ENCODE results near the gene HSPA8. TPM values are rescaled to one million over a fixed set of nuclear protein-coding genes. Genes with fewer than 3 reads are reported as not detected.

The HSPA8 gene
- total and polyA plus RNA-seq, 8 donors = 166 to 1,721 (median 845) TPM

- no peak overlapping the region for H3K27ac ChIP-seq
- intact Hi-C loops (cut with DNase I) = no loop called here
- no peaks in the 10 kb centered on the region for H3K36me3 ChIP-seq
- peaks cover 0 to 16% (median 3%) of the 10 kb centered on the region in 3 donors for H3K4me1 ChIP-seq
- no peak overlapping the region for H3K4me3 ChIP-seq
- no peaks in the 10 kb centered on the region for H3K27me3 ChIP-seq
- H3K9me3 ChIP-seq = no peaks in the 10 kb centered on the region
- no peak for TF ChIP-seq CTCF (IDR thresholded peaks at IDR 0.05)
- WGBS, 2 donors = 97 to 99% methylated on average over 7 of the region's 7 CpGs
- no peak for ATAC-seq
- no peak for FAIRE-seq
- no peak for DNase-seq
Measured at GRCh38 chr11:123084454-123084853, 22.5 kb upstream of the HSPA8 start.

- no peaks in the 10 kb centered on the region for H3K36me3 ChIP-seq
- no peaks in the 10 kb centered on the region for H3K27me3 ChIP-seq
- ATAC-seq (peak; percentile 80 to 92 (median 84)), DNase-seq (peak in 5 of 6 donors; percentile 66 to 75 (median 71)), FAIRE-seq (peak; percentile 72)
- peaks cover 0 to 16% (median 3%) of the 10 kb centered on the region in 3 donors for H3K4me1 ChIP-seq
- TF ChIP-seq CTCF (IDR thresholded peaks at IDR 0.05) = no peak
- intact Hi-C loops (cut with DNase I) = no loop called here
- H3K9me3 ChIP-seq = no peaks in the 10 kb centered on the region
- 24 to 28% methylated on average over 4 of the region's 4 CpGs for WGBS, 2 donors
- H3K4me3 ChIP-seq = no peak overlapping the region
- peak overlapping the region in 2 of 4 donors; percentile 30 to 57 for H3K27ac ChIP-seq
Measured at GRCh38 chr11:123083623-123084029, 21.7 kb upstream of the HSPA8 start.

- H3K4me3 ChIP-seq = no peak overlapping the region
- no peak for DNase-seq
- no peaks in the 10 kb centered on the region for H3K27me3 ChIP-seq
- no peaks in the 10 kb centered on the region for H3K9me3 ChIP-seq
- FAIRE-seq = no peak
- H3K36me3 ChIP-seq = no peaks in the 10 kb centered on the region
- peak; percentile 50 to 81 (median 65) for ATAC-seq
- intact Hi-C loops (cut with DNase I) = no loop called here
- H3K27ac ChIP-seq = peak overlapping the region in 2 of 4 donors; percentile 30 to 57
- no peak for TF ChIP-seq CTCF (IDR thresholded peaks at IDR 0.05)
- WGBS, 2 donors = 29 to 41% methylated on average over 4 of the region's 4 CpGs
- peaks cover 0 to 16% (median 3%) of the 10 kb centered on the region in 3 donors for H3K4me1 ChIP-seq
Measured at GRCh38 chr11:123082977-123083376, 21.0 kb upstream of the HSPA8 start.

GRCh38 chr11:123080015-123080414 is 18.1 kb upstream of the HSPA8 start:
- WGBS, 2 donors = 93 to 100% methylated on average over 1 of the region's 1 CpG
- no peaks in the 10 kb centered on the region for H3K36me3 ChIP-seq
- DNase-seq = no peak
- H3K4me1 ChIP-seq = peaks cover 0 to 16% (median 3%) of the 10 kb centered on the region in 3 donors
- H3K9me3 ChIP-seq = no peaks in the 10 kb centered on the region
- H3K27ac ChIP-seq = no peak overlapping the region
- no peak for ATAC-seq
- intact Hi-C loops (cut with DNase I) = no loop called here
- no peaks in the 10 kb centered on the region for H3K27me3 ChIP-seq
- no peak for FAIRE-seq
- no peak overlapping the region for H3K4me3 ChIP-seq
- no peak for TF ChIP-seq CTCF (IDR thresholded peaks at IDR 0.05)

- no peak for DNase-seq
- H3K4me1 ChIP-seq = peaks cover 6 to 13% (median 11%) of the 10 kb centered on the region in 3 donors
- H3K27ac ChIP-seq = no peak overlapping the region
- ATAC-seq = no peak
- FAIRE-seq = no peak
- TF ChIP-seq CTCF (IDR thresholded peaks at IDR 0.05) = no peak
- H3K4me3 ChIP-seq = no peak overlapping the region
- no peaks in the 10 kb centered on the region for H3K9me3 ChIP-seq
- intact Hi-C loops (cut with DNase I) = no loop called here
- H3K27me3 ChIP-seq = no peaks in the 10 kb centered on the region
- 84 to 85% methylated on average over 2 of the region's 2 CpGs for WGBS, 2 donors
- no peaks in the 10 kb centered on the region for H3K36me3 ChIP-seq
Measured at GRCh38 chr11:123076484-123076883, 14.5 kb upstream of the HSPA8 start.
